ENCODE measurements around the gene SLC5A1.

SLC5A1 gene

GRCh38 chr22:32127904-32128303 lies 84.8 kb downstream of the SLC5A1 start:
- no peaks in the 10 kb centered on the region for H3K79me2 ChIP-seq (ENCODE audit: control insufficient read depth, low read length)
- TF ChIP-seq CTCF (IDR thresholded peaks at IDR 0.05; ENCODE audit: low read depth, low read length, poor library complexity, severe bottlenecking) (peak; percentile 23), EZH2phosphoT487 (IDR thresholded peaks at IDR 0.05; ENCODE audit: borderline replicate concordance, low read length) (no peak)
- H3K9me3 ChIP-seq (ENCODE audit: control insufficient read depth, insufficient read depth, low read length) = no peaks in the 10 kb centered on the region
- no peaks in the 10 kb centered on the region for H4K20me1 ChIP-seq (ENCODE audit: control insufficient read depth, insufficient read depth, low read depth, low read length)
- H3F3A ChIP-seq (ENCODE audit: control insufficient read depth, insufficient read depth) = no peaks in the 10 kb centered on the region; the same call in 1 of the 2 replicates
- H3K27me3 ChIP-seq (ENCODE audit: control insufficient read depth, low read length) = no peaks in the 10 kb centered on the region
- no peaks in the 10 kb centered on the region for H3K36me3 ChIP-seq (ENCODE audit: control insufficient read depth, low read length)
- peaks cover 7% of the 10 kb centered on the region for H3K4me1 ChIP-seq (ENCODE audit: control insufficient read depth, low read length)
- H3K4me3 ChIP-seq (ENCODE audit: low read length) = no peak overlapping the region
- H3K9me2 ChIP-seq (replicated peaks; ENCODE audit: control insufficient read depth, low read length) = no peaks in the 10 kb centered on the region
- H3K4me2 ChIP-seq (ENCODE audit: low read length) = no peak overlapping the region
- no peak overlapping the region for H3K27ac ChIP-seq (ENCODE audit: low read depth, low read length)

GRCh38 chr22:32130464-32130863 lies 87.4 kb downstream of the SLC5A1 start:
- Histone ChIP-seq H3K4me1 (ENCODE audit: control insufficient read depth, low read length) (peaks cover 1% of the 10 kb centered on the region; the same call in 1 of the 2 replicates), H3K36me3 (ENCODE audit: control insufficient read depth, low read length) (no peaks in the 10 kb centered on the region), H3K9me3 (ENCODE audit: control insufficient read depth, insufficient read depth, low read length) (no peaks in the 10 kb centered on the region), H3K79me2 (ENCODE audit: control insufficient read depth, low read length) (no peaks in the 10 kb centered on the region), H4K20me1 (ENCODE audit: control insufficient read depth, insufficient read depth, low read depth, low read length) (no peaks in the 10 kb centered on the region), H3K27ac (ENCODE audit: low read depth, low read length) (no peak overlapping the region), H3F3A (ENCODE audit: control insufficient read depth, insufficient read depth) (no peaks in the 10 kb centered on the region), H3K4me2 (ENCODE audit: low read length) (no peak overlapping the region), H3K4me3 (ENCODE audit: low read length) (no peak overlapping the region), H3K27me3 (ENCODE audit: control insufficient read depth, low read length) (no peaks in the 10 kb centered on the region), H3K9me2 (replicated peaks; ENCODE audit: control insufficient read depth, low read length) (no peaks in the 10 kb centered on the region)
- TF ChIP-seq CTCF (IDR thresholded peaks at IDR 0.05; ENCODE audit: low read depth, low read length, poor library complexity, severe bottlenecking) (no peak), EZH2phosphoT487 (IDR thresholded peaks at IDR 0.05; ENCODE audit: borderline replicate concordance, low read length) (no peak)

GRCh38 chr22:32132126-32132525 lies 89.1 kb downstream of the SLC5A1 start:
- H3K4me1 ChIP-seq (ENCODE audit: control insufficient read depth, low read length) = no peaks in the 10 kb centered on the region
- H3K27me3 ChIP-seq (ENCODE audit: control insufficient read depth, low read length) = 0 out of 2 replicates have a peak, but pooled peaks cover under 1% of the 10 kb centered on the region
- H3K4me3 ChIP-seq (ENCODE audit: low read length) = no peak overlapping the region
- no peaks in the 10 kb centered on the region for H3K79me2 ChIP-seq (ENCODE audit: control insufficient read depth, low read length)
- no peaks in the 10 kb centered on the region for H3K9me3 ChIP-seq (ENCODE audit: control insufficient read depth, insufficient read depth, low read length)
- H3K4me2 ChIP-seq (ENCODE audit: low read length) = no peak overlapping the region
- TF ChIP-seq EZH2phosphoT487 (IDR thresholded peaks at IDR 0.05; ENCODE audit: borderline replicate concordance, low read length) (no peak), CTCF (IDR thresholded peaks at IDR 0.05; ENCODE audit: low read depth, low read length, poor library complexity, severe bottlenecking) (no peak)
- no peak overlapping the region for H3K27ac ChIP-seq (ENCODE audit: low read depth, low read length)
- no peaks in the 10 kb centered on the region for H4K20me1 ChIP-seq (ENCODE audit: control insufficient read depth, insufficient read depth, low read depth, low read length)
- H3K9me2 ChIP-seq (replicated peaks; ENCODE audit: control insufficient read depth, low read length) = no peaks in the 10 kb centered on the region
- no peaks in the 10 kb centered on the region for H3F3A ChIP-seq (ENCODE audit: control insufficient read depth, insufficient read depth)
- no peaks in the 10 kb centered on the region for H3K36me3 ChIP-seq (ENCODE audit: control insufficient read depth, low read length)
